Stimulated activated CD4-positive, alpha-beta T cell treated with anti-CD3 and anti-CD28 coated beads, Interleukin-12 subunit alpha, Interleukin-12 subunit beta, amount 100 ng/mL, for 4 hours (primary cell): ENCODE measurements around the gene TMED4.

Source experiments
- DNase-seq: peaks from one replicate; pipeline ENCODE4 v3.0.0-alpha.2; 2020

Gene TMED4

DNA sequence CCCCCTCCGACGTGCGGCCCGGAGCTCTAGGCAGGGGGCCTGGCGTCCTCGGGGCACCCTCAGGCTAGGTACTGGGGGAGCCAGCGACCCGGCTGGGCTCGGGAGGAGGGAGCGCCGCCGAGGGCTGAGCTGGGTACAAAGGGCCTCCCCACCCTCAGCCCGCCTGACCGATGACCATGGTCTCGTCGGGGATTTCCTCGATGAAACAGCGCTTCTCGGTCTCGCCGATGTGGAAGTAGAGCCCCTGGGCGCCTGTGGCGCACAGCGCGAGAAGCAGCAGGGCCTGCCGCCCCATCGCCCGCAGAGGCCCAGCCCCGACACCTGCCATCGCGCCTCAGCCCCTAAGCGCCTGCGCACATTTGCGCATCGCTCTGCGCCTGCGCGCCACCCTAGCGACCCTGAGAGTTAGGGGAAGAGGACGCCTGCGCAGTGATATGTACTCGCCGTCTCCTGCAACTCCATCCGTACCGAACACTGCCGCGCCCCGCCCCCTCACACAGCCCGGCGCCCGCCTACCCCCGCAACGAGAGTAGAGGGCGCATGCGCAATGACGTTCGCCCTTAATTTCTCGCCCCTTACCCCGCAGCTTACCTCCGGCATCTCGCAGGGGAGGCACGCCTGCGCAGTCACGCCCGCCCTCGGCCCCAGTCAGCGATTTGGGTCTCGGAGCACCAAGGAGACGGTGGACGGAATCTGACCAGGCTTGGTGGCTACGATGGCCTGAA is at the start of gene TMED4:
Gene TMED4, minus strand, starts transcription at position 353 of the 725 bp plus-strand sequence. Its CDS starts 25 bp downstream, at position 328.
- peak; percentile 100 for DNase-seq

DNA sequence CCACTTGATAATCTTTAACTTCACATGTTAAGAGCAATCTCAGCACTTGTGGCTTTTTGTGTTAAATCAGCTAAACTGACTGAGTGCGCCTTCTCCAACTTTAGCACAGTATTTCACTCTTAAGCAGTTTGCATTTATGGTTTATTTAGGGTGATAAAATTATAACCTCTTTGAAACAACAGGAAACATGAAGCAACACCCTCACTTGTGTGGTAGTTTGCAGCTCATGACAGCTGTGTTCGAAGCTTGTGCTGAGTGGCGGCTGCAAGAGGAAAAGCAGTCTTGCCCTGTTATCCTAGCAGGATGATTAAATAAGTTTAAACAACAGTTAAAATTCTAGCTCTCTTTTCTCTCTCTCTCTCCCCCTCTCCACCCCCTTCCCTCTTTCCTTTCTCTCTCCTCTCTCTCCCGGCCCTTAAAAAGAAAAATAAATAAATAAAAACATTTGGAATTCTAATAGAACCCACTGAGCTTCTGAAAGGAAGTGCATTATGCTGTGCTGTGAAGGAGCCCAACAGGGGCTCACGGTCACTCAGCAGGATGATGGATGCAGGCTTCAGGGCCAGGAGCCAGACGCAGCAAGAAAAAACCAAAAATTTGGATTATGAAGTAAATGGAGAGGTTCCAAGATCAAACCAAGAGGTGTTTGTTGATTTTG is 49.6 kb upstream of the TMED4 start:
- DNase-seq, result no peak

DNA sequence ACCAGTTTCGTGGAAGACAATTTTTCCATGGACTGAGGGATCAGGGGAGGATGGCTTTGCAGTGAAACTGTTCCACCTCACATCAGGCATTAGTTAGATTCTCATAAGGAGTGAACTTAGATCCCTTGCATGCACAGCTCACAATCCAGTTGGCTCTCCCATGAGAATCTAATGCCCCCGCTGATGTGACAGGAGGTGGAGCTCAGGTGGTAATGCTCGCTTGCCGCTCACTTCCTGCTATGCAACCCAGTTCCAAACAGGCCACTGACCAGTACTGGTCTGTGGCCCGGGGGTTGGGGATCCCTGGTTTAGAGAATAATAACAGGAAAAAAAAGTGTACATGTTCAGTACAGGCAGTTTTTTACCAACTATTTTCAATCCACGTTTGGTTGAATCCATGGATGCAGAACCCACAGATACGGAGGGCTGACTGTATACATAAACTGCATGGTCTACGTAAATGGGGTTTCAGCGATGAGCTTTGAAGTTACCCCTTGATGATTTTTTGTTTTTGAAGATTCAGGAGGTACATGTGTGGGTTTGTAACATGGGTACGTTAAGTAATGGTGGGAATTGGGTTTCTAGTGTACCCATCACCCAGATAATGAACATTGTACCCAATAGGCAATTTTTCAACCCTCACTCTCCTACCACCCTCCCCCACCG is 48.9 kb upstream of the TMED4 start:
- no peak for DNase-seq

DNA sequence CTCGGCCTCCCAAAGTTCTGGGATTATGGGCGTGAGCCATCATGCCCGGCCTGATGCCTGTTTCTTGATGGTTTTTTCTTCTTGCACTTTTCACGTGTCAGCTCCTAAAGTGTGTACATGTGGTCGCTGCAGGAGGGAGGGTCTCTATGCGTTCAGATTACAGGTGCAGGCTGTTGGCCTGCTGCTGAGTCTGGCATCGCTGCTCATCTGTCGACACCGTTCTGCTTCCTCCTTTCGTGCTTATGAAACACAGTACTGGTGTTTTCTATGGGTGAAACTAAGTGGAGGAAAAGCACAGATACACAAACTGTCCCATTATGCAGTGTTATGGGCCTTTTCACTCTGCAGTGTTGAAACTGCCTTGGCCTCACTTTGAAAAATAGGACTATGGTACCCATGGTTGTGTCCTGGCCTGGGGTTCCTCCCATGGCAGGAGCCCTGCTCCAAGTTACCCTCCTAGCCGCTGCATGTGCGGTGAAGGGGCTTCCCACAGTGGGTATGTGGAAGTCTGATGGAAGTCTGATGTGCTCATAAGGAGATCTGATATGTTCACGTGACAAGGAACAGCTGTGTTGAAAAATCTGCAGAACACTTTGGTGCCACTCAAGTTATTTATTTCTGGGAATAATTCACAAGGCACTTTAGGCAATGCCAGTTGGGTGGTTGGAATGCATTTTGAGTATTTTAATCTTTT is 47.9 kb upstream of the TMED4 start:
- no peak for DNase-seq

DNA sequence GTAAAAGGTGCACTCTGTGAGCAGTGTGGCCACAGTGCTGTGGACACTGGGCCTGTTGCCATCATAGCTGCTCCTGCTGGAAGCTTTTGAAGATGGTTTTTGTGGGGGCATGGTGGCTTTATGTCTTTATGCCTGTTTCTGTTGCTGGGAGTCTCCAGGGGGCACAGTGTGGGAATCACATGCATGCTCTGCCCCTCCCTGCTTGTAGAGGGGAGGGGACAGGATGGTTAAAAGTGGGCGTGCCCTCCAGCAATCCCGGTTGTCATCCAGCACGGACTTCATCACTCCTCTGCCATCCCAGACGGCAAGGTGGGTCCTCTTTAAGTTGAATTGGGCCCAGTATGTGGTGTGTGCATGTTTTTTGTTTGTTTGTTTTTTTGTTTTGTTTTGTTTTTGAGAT is 44.6 kb upstream of the TMED4 start:
- DNase-seq, result no peak

DNA sequence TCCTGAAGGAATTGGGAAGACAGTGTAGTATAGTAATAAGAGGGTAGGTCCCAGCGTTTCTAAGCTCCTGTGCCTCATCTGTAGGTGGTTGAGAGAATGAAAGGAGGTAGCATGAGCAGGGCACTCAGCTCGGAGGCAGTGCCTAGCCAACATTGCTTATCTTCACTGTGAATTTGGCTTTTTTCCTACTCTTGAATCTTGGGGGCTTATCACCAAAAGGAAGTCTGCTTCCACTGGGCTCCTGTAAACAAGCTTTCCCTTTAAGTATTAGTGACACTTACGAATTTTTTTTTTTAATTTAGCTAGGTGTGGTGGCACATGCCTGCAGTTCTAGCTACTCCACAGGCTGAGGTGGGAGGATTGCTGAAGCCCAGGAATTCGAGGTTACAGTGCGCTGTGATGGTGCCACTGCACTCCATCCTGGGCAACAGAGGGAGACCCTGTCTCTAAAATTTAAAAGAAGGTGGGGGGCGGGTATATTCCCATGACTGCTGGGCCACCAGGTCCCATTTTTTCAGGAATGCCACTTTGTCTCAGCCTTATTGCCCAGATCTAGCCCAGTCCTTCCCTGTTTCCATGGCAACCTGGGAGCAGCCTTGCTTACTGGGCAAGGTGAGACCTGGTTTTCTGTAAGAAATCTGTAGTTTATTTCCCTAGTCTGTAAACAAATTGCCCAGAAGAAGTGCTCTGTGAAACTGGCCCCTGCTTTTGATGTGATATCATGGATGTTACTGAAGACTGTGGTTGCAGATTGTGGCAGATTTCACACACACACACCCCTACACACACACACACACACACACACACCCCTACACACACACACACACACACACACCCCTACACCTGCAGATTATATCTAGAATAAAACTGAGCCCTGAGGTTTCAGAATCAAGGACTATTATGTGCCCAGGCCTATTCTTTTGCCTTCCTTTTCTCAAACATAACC is 43.8 kb upstream of the TMED4 start:
- no peak for DNase-seq

DNA sequence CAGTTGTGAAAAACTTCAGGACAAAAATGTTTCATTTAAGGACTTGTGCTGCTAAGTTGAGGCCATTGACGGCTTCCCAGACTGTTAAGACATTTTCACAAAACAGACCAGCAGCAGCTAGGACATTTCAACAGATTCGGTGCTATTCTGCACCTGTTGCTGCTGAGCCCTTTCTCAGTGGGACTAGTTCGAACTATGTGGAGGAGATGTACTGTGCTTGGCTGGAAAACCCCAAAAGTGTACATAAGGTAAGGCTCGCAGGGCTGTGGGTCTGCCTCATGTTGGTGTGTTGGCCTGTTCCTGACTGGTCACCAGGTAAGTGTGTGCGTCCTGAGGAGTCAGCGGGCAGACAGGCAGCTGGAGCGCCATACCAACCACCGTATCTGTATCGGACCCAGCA is 42.3 kb upstream of the TMED4 start:
- DNase-seq, result no peak

DNA sequence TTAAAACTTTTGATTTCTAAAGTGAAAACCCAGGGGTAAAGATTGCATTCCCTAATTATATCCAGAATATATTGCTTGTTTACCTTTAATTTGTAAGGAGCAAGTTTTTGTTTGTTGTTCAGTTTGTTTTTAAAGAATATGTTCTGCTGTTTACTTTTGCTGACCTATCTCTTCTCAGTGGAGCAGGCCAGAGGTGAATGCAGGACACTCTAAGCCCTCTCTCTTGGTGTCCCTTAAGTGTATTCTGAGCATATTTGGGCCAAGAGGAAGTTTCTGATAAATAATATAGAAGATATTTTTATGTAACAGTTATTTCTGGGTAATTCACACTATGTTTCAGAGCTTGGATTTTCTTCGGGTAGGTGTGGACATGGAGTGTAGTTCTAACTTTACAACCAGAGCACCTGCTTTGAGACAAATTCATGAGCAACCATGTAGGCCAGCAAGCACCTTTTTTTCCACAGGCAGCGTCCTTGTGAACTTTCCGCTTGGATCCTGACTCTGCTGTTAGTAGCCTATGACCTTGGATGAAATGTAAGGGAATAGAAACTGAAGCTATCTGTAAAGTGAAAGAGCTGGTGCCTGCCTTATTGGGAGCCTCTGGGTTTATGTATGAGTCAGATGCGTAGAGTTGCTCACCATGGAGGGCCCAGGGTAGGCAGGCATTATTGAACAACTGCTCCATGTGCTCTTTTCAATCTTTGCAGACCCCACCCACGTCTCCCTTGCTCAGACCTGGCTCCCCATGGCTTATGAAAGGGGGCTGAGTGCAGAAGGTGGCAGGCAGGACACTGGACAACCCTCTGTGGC is 40.5 kb upstream of the TMED4 start:
- DNase-seq, result peak; percentile 30

DNA sequence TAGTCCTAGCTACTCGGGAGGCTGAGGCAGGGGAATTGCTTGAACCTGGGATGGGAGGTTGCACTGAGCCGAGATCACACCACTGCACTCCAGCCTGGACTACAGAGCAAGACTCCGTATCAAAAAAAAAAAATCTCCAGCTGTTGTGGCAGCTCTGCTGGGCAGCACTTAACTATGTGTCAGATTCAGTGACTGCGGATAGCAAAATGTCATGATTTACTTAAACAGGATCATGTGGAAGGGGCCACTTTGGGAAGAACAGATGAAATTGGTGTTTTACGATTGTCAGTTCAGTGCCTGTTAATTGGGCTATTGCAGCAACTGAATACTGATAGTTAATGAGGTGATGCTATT is 39.7 kb upstream of the TMED4 start:
- DNase-seq, result no peak

DNA sequence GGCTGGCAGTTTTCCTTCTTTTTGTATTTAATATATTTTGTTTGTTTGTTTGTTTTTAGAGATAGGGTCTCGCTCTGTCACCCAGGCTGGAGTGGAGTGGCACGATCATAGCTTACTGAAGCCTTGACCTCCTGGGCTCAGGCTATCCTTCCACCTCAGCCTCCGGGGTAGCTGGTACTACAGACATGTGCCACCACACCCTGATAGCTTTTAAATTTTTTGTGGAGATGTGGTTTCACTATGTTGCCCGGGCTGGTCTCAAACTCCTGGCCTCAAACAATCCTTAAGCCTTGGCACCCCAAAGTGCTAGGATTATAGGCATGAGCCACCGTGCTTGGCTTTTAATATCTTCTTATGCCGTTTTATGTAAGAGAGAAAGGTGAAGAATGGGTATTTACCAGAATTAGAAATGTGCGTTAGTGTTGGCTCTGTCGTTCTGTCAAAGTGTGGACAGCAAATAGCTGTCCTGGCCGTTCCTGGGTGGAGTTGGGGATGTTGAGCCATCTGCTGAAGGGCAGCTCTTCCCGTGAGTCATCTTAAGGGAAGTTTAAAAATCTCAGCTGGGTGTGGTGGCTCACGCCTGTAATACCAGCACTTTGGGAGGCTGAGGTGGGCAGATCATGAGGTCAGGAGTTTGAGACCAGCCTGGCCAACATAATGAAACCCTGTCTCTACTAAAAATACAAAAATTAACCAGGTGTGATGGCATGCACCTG is 39.2 kb upstream of the TMED4 start:
- DNase-seq, result no peak

DNA sequence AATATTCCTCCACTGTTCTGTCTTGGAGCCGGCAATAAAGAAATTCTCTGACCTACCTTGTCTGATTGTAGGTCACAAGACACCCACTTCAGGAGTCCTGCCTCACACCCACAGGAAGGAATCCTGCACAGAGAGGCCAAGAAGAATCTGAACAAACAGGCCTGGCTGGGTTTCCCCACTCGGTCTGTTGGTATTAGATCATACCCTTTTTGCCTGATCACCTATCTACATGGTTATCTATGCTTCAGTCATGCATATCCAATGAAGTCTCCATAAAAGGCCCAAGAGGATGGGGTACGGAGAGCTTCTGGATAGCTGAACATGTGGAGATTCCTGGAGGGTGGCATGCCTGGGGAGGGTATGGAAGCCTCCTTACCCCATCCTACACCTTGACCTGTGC is 36.7 kb upstream of the TMED4 start:
- DNase-seq, result no peak

DNA sequence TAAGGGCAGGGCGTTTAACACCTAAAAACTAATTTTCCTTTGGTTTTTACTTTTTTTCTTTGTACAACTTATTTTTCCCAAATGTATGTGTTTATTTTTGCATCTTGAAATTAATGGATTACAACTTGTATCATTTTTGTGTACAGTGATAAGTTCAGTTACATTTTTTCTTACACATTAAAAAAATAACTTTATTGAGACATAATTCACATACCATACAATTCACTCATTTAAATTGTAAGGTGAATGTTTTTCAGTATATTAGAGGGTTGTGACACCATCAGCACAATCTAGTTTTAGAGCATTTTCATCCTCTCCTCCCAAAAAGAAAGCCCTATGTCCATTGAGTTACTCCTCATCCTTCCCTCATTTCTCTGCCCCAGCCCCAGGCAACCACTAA is 36.0 kb upstream of the TMED4 start:
- DNase-seq, result no peak

DNA sequence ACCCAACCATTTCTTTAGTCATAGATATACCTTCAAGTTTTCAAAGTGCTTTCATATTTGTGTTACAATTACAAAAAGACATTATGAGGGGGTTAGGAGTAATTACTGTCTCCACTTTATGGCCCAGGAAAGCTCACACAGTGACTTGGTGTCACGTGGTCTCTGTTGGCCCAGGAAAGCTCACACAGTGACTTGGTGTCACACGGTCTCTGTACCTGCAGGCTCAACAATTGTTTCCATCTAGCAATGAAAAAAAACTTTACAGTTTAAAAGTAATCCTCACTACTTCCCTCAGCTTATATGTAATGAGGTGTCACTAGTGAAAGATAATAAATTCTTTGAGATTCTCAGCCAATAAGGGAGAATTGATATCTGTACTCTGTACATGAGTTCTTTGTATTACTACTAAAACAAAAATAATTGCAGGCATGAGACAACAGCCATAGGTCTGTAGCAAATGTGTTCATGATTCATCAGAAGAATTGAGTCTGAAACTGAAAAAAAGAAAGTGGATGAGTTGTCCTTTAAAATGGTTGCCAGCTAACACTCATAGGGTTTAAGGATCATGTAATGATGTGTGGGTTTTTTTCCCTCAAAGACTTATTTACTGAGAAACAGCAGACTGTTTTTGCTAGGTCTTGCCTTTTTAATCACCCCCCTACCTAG is 35.3 kb upstream of the TMED4 start:
- no peak for DNase-seq

DNA sequence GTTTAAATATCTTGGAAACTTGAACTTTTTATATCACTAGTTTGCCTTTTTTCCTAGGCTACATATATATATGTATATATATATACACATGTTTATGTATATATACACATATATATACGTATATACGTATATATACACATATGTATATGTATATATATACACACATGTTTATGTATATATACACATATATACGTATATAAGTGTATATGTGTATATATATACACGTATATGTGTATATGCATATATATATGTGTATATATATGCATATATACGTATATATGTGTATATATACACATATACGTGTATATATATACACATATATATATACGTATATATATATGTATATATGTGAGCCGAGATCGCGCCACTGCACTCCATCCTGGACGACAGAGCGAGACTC is 34.5 kb upstream of the TMED4 start:
- no peak for DNase-seq

DNA sequence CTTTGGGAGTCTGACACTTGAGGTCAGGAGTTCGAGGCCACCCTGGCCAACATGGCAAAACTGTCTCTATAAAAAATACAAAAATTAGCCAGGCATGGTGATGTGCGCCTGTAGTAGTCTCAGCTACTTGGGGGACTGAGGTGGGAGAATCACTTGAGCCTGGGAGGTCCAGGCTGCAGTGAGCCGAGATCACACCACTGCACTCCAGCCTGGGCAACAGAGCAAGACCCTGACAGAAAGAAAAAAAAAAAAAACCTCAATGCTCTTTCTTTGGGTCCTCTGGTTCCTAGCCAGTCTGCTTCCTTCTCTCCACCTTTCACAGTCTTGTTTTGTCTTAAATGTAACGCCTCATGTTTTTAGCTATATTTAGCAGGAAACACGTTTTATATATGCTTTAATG is 33.8 kb upstream of the TMED4 start:
- DNase-seq, result no peak

DNA sequence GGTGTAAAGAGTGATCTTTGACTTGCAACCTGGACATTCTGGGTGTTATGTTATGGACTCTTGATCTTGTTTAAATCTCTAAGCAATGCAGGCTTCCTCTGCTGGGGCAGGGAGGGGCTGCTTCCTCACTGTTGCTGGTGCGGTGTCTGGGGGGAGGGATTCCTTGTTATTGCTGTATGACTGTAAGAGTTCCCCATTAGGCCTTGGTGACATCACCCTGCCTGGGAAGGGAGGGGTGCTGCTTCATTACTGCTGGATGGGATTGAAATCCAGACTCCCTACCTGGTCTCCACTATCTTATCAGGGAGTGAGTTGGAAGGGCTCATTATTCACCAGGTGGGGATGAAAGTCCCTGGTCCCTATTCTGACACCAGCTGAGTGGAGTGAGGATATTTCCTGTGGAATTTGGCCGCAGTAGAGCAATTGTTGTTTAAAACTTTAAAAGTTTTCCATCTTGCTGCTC is 33.1 kb upstream of the TMED4 start:
- DNase-seq, result no peak

DNA sequence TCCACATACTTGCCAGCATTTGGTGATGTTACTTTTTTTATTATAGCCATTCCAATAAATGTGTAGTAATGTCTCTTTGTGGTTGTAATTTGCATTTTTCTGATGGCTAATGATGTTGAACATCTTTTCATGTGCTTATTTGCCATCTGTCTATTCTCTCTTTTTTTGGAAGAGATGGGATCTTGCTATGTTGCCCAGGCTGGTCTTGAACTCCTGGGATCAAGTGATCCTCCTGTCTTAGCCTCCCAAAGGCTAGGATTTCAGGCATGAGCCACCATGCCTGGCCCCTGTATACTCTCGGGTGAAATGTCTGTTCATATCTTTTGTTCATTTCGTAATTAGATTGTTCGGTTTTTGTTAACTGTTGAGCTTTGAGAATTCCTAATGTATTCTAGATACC is 27.8 kb upstream of the TMED4 start:
- DNase-seq, result no peak

DNA sequence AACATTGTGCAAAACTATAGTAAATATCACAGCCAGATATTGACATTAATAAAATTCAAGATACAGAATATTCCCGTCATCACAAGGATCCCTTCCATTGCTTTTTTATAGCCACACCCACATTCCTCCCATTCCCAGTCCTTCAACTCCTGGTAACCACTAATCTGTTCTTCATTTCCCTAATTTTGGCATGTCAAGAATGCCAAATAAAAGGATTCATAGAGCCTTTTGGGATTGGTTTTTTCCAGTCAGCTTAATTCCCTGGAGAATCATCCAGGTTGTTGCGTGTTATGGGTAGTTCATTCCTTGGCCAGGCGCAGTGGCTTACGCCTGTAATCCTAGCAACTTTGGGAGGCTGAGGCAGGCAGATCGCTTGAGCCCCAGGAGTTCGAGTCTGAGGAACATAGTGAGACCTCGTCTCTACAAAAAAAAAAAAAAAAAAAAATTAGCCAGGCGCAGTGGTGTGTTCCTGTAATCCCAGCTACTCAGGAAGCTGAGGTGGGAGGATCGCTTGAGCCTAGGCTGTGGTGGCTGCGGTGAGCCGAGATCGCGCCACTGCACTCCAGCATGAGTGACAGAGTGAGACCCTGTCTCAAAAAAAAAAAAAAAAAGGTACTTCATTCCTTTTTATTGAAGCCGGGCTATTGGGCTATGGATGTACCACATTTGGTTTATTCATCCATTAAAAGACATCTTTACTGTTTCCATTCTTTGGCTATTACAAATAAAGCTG is 27.1 kb upstream of the TMED4 start:
- DNase-seq, result no peak
